ENCODE data around the gene FOXN1. TPM values are rescaled to one million over a fixed set of nuclear protein-coding genes. Genes with fewer than 3 reads are reported as not detected.

The FOXN1 gene
- total and polyA plus RNA-seq, 4 donors, result not detected

DNA sequence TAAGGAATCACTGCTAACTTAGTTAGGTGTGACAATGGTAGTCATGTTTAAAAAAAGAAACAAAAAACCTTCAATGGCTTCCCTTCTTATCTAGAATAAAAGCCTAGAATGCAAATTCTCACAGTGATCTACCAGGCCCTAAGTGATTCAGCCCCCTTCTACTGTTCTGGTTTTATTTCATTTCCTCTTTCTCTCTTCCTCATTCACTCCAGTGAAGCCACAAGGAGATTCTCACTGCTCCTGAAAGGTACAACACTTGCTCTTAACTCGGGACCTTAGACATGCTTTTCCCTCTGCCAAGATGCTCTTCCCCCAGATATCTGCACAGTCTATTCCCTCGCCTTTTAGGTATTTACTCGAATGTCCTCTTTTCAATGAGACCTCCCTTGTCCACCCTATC is 61.5 kb downstream of the FOXN1 start:
- Histone ChIP-seq H3K36me3 (ENCODE audit: control insufficient read depth in 4 of 4, insufficient read depth in 3 of 4, low read depth in 1 of 4, low read length in 3 of 4) (peaks cover 2 to 13% (median 7%) of the 10 kb centered on the region in 4 donors), H3K4me1 (ENCODE audit: control insufficient read depth in 4 of 4, insufficient read depth in 4 of 4, low read length in 3 of 4) (peaks cover 7 to 22% (median 15%) of the 10 kb centered on the region in 4 donors), H3K9me3 (ENCODE audit: control insufficient read depth in 4 of 4, low read length in 3 of 4) (no peaks in the 10 kb centered on the region), H3K4me3 (ENCODE audit: low read depth in 1 of 3, low read length in 3 of 3) (no peak overlapping the region), H3K9ac (ENCODE audit: low read depth in 1 of 2, low read length in 2 of 2) (no peak overlapping the region), H3K27ac (ENCODE audit: low read depth in 1 of 2, low read length in 2 of 2) (no peak overlapping the region), H3K27me3 (ENCODE audit: control insufficient read depth in 4 of 4, insufficient read depth in 4 of 4, low read length in 3 of 4) (no peaks in the 10 kb centered on the region)
- DNase-seq (ENCODE audit: low spot score), result no peak
- WGBS, result 85% methylated on average over 3 of the region's 3 CpGs
- TF ChIP-seq TAF1 (conservative IDR thresholded peaks at IDR 0.05), result no peak
- no peak for TF ChIP-seq CTCF (IDR thresholded peaks at IDR 0.05; ENCODE audit: low read depth, low read length, missing input control)
- no peak for TF ChIP-seq FOXA1 (IDR thresholded peaks at IDR 0.05)
- no peak for TF ChIP-seq HNF4A (conservative IDR thresholded peaks at IDR 0.05)
- TF ChIP-seq GABPA (IDR thresholded peaks at IDR 0.05 in 1 of 2, conservative IDR thresholded peaks at IDR 0.05 in 1 of 2), result no peak
- no peak for TF ChIP-seq NR2F2 (IDR thresholded peaks at IDR 0.05)
- TF ChIP-seq, protein P1, sequence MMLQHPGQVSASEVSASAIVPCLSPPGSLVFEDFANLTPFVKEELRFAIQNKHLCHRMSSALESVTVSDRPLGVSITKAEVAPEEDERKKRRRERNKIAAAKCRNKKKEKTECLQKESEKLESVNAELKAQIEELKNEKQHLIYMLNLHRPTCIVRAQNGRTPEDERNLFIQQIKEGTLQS (IDR thresholded peaks at IDR 0.05), result no peak
- no peak for TF ChIP-seq JUND (IDR thresholded peaks at IDR 0.05)
- no peak for TF ChIP-seq RAD21 (IDR thresholded peaks at IDR 0.05)
- TF ChIP-seq MAX (IDR thresholded peaks at IDR 0.05), result no peak
- TF ChIP-seq REST (IDR thresholded peaks at IDR 0.05), result no peak
- no peak for TF ChIP-seq EGR1 (IDR thresholded peaks at IDR 0.05; ENCODE audit: low read depth in 2 of 2)
- no peak for TF ChIP-seq RXRA (IDR thresholded peaks at IDR 0.05)
- no peak for TF ChIP-seq YY1 (IDR thresholded peaks at IDR 0.05)

GRCh38 chr17:28569446-28569845 is 63.3 kb downstream of the FOXN1 start:
- no peak overlapping the region for H3K9ac ChIP-seq (ENCODE audit: low read depth in 1 of 2, low read length in 2 of 2)
- H3K9me3 ChIP-seq (ENCODE audit: control insufficient read depth in 4 of 4, low read length in 3 of 4), result no peaks in the 10 kb centered on the region
- H3K4me1 ChIP-seq (ENCODE audit: control insufficient read depth in 4 of 4, insufficient read depth in 4 of 4, low read length in 3 of 4), result peaks cover 7 to 23% (median 15%) of the 10 kb centered on the region in 4 donors
- no peak overlapping the region for H3K27ac ChIP-seq (ENCODE audit: low read depth in 1 of 2, low read length in 2 of 2)
- no peak for DNase-seq (ENCODE audit: low spot score)
- no peak for TF ChIP-seq SP1 (IDR thresholded peaks at IDR 0.05)
- TF ChIP-seq FOXA1 (IDR thresholded peaks at IDR 0.05), result no peak
- H3K27me3 ChIP-seq (ENCODE audit: control insufficient read depth in 4 of 4, insufficient read depth in 4 of 4, low read length in 3 of 4), result no peaks in the 10 kb centered on the region
- H3K36me3 ChIP-seq (ENCODE audit: control insufficient read depth in 4 of 4, insufficient read depth in 3 of 4, low read depth in 1 of 4, low read length in 3 of 4), result peaks cover 0 to 4% (median under 1%) of the 10 kb centered on the region in 4 donors
- no peak overlapping the region for H3K4me3 ChIP-seq (ENCODE audit: low read depth in 1 of 3, low read length in 3 of 3)
- 95% methylated on average over 1 of the region's 1 CpG for WGBS
